ENCODE results near the gene OR2T11. TPM values are rescaled to one million over a fixed set of nuclear protein-coding genes. Genes with fewer than 3 reads are reported as not detected.
A peak's percentile ranks its signal among the peaks of the same experiment; 100 is the strongest.
"Not testable (repeated sequence)": the region's sequence is repeated elsewhere in the genome, so short reads cannot be mapped to it uniquely, and the experiment has no call there.

OR2T11 gene, protein sequence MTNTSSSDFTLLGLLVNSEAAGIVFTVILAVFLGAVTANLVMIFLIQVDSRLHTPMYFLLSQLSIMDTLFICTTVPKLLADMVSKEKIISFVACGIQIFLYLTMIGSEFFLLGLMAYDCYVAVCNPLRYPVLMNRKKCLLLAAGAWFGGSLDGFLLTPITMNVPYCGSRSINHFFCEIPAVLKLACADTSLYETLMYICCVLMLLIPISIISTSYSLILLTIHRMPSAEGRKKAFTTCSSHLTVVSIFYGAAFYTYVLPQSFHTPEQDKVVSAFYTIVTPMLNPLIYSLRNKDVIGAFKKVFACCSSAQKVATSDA
- total RNA-seq = not detected

DNA sequence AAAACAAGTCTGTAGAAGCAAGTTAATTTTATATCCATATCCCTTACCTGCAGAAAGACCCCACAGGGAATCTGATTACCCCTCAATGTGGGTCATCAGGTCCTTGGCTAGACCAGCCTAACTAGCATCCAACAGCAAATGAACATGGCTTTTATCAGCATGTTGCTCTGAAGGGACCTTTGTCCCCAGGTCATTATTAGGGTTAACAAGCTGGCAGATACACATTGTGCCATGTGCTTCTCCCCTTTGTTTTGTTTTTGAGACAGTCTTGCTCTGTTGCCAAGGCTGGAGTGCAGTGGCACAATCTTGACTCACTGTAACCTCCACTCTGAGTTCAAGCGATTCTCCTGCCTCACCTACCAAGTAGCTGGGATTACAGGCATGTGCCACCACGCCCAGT lies at the start of gene OR2T11:
OR2T11 (minus strand) TSS at position 101 of the 400 bp plus-strand sequence. CDS start 7,963 bp downstream, outside the sequence.
- H3K36me3 Mint-ChIP-seq; H3K27ac Mint-ChIP-seq; DNase-seq (ENCODE audit: low spot score); H3K9me3 Mint-ChIP-seq; H3K4me1 Mint-ChIP-seq (ENCODE audit: low read depth in 2 of 2); H3K4me3 Mint-ChIP-seq; H3K27me3 Mint-ChIP-seq; ATAC-seq: not testable (repeated sequence)

DNA sequence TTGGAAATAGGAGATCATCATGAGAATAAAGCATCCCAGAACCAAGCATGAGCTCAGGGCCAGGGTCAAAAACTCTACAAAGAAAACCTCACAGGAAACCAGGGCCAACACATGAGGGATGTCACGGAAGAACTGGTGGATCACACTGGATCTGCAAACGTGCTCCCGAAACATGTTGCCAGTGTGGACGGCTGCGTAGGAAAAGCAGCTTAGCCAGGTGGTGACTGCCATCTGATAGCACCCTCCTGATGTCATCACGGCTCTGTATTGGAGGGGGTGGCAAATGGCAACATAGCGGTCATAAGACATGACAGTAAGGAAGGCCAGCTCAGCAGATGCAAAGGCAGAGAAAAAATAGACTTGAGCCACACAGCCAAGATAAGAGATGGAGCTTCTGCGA lies 46.8 kb upstream of the OR2T11 start:
- H3K4me3 Mint-ChIP-seq = no peak overlapping the region
- peaks cover 14 to 31% of the 10 kb centered on the region in 2 donors for H3K27me3 Mint-ChIP-seq
- H3K27ac Mint-ChIP-seq = no peak overlapping the region
- peaks cover under 1 to 2% of the 10 kb centered on the region in 2 donors for H3K4me1 Mint-ChIP-seq (ENCODE audit: low read depth in 2 of 2)
- ATAC-seq (peak in 1 of 2 donors; percentile 43), DNase-seq (ENCODE audit: low spot score) (no peak)
- H3K9me3 Mint-ChIP-seq = no peaks in the 10 kb centered on the region
- H3K36me3 Mint-ChIP-seq = no peaks in the 10 kb centered on the region

DNA sequence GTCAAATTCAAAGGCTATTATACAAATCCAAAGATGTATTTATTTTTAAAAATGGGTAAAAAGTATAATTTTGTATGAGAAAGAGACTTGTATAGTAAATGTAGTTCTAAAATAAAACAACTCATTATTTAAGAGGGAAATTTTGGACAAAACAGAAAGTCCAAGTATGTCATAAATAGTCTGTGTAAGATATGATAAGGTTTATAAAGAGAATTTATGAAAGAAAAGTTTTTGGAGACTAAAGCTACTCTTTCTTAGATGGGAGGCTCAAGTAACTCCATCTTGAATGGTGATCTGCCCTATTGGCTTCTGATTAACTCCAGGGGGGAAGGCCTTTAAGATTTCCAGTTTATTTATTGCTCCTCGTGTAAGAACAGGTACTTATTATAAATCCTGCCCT lies 35.1 kb upstream of the OR2T11 start:
- ATAC-seq (no peak), DNase-seq (ENCODE audit: low spot score) (no peak)
- Mint-ChIP-seq H3K27ac (no peak overlapping the region), H3K36me3 (peaks cover 4% of the 10 kb centered on the region), H3K9me3 (no peaks in the 10 kb centered on the region), H3K4me1 (ENCODE audit: low read depth in 2 of 2) (no peaks in the 10 kb centered on the region), H3K27me3 (no peaks in the 10 kb centered on the region), H3K4me3 (no peak overlapping the region)

DNA sequence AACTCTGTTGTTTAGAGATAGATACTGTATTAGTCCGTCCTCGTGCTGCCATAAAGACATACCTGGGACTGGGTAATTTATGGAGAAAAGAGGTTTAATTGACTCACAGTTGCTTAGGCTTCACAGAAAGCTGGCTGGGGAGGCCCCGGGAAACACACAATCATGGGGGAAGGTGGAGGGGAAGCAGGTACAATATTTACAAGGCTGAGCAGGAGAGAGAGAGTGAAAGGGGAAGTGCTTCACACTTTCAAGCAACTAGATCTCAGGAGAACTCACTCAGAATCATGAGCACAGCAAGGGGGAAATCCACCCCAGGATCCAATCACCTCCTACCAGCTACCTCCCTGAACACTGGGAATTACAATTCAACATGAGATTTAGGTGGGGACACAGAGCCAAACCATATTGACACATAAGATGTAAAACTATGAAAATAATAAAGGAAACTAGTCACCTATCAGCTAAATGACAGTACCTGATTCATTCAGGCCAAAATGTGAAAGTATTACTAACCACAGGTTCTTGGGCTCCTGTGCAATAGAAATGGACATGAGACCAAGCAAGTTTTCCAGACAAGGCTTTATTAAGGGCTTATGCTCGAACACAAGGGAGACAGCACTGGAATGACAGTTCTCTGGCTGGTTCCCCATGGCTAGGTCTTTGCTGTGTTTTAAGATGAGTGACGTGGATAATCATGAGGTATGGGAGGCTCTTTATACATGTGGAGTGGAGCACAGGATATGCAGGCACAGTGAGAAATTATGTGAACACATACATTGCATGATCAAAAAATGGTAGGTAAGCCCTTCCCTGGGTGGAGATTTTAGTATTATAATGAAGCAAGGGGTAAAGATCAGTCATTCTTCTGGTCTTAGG lies 28.8 kb upstream of the OR2T11 start:
- H3K4me1 Mint-ChIP-seq (ENCODE audit: low read depth in 2 of 2); DNase-seq (ENCODE audit: low spot score); H3K27ac Mint-ChIP-seq; H3K4me3 Mint-ChIP-seq; ATAC-seq; H3K9me3 Mint-ChIP-seq; H3K36me3 Mint-ChIP-seq: not testable (repeated sequence)
- peaks cover 14 to 27% of the 10 kb centered on the region in 2 donors for H3K27me3 Mint-ChIP-seq

DNA sequence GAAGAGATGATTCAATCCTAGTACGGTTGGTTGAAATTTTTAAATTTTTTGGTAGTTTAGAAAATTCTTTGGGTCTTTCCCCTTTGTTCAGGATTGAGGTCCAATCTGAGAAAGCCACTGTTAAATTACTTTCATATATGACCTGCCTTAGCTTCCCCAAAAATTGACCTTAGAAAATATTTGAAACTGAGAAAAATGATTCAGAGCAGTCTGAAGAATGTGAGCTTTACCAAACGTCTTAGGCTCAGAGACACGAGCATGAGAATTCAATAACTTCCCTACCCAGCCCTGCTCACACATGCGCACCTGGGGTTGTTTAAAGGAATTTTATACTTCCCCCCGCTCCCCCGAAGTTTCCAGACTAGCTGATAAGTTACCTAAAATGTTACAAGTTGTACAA lies 21.9 kb upstream of the OR2T11 start:
- not testable (repeated sequence) for ATAC-seq, H3K9me3 Mint-ChIP-seq

DNA sequence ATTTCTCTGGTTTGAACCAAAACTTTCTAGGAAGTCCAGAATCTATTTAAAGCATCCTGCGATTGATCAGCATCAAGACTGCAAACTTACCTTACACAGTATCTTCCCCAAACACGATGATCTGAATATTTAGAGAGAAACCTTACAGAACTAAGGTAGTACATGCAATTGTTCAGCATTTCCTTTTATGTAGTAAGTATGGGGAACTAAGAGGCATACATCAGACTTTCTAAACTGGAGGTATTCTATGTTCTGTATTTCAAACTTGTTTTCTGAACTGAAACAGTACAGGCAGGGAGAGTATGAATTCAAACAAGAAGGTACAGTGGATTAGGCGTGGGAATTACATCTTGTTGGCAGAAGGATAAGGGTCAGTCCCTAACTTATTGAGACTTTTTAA lies 20.5 kb upstream of the OR2T11 start, which contains the start of gene OR2T27:
OR2T27 (minus strand) TSS at position 175 of the 400 bp plus-strand sequence. CDS start 4,644 bp downstream, outside the sequence.
- H3K27me3 Mint-ChIP-seq = peaks cover 2 to 12% of the 10 kb centered on the region in 2 donors
- not testable (repeated sequence) for H3K27ac Mint-ChIP-seq; H3K4me3 Mint-ChIP-seq; H3K4me1 Mint-ChIP-seq (ENCODE audit: low read depth in 2 of 2); ATAC-seq; DNase-seq (ENCODE audit: low spot score); H3K36me3 Mint-ChIP-seq; H3K9me3 Mint-ChIP-seq

More for the DNA sequence above, 21.9 kb upstream of the OR2T11 start:
- H3K27me3 Mint-ChIP-seq = peaks cover 8 to 16% of the 10 kb centered on the region in 2 donors
- H3K27ac Mint-ChIP-seq; DNase-seq (ENCODE audit: low spot score); H3K4me3 Mint-ChIP-seq; H3K36me3 Mint-ChIP-seq; H3K4me1 Mint-ChIP-seq (ENCODE audit: low read depth in 2 of 2): not testable (repeated sequence)

DNA sequence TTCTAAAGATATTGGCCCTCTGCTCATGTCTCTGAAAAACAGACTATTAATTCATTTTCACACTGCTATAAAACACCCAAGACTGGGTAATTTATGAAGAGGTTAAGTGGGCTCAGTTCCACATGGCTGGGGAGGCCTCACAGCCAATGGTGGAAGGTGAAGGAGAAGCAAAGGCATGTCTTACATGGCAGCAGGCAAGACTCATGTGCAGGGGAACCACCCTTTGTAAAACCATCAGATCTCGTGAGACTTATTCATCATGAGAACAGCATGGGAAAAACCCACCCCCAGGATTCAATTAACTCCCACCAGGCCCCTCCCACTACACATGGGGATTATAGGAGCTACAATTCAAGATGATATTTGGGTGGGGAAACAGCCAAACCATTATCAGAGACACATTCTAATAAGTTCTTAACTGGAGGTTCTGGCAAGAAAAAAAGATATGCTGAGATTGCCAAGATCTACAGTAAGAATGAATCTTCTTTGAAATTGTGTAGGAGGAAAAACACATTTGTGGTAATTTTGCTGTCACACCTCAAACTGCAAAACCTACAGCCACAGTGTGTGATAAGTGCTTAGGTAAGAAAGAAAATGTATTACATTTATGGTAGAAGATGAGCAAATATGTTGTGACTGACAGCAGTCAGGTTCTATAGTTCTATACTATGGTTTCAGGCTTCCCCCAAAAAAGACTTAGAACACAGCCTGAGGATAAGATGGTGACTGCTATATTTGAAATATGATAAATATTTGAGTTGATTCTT lies 14.1 kb upstream of the OR2T11 start:
- not testable (repeated sequence) for ATAC-seq; H3K36me3 Mint-ChIP-seq; H3K27ac Mint-ChIP-seq; H3K27me3 Mint-ChIP-seq; DNase-seq (ENCODE audit: low spot score); H3K9me3 Mint-ChIP-seq; H3K4me1 Mint-ChIP-seq (ENCODE audit: low read depth in 2 of 2); H3K4me3 Mint-ChIP-seq

DNA sequence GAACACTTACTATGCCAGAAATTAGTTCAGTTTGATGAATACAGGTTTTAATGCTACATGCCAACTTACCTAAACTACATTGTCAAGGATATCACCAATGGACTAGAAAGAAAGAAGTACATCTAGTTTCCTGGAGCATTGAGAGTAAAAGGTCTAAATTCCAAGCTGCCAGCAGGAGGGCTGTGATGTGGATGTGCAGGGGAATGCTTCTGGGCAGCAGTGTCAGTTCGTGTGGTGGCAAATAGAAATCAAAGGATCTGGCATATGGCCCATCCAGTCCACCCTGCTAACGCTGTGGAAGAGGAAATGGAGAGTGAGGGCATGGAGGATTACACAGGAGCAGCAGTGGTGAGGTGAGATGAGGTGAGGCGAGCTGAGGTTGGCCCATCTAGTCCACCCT lies 10.3 kb upstream of the OR2T11 start, which contains the start of gene OR2T35:
OR2T35 (minus strand) TSS at position 101 of the 400 bp plus-strand sequence. CDS start 6,020 bp downstream, outside the sequence.
- not testable (repeated sequence) for DNase-seq (ENCODE audit: low spot score); H3K27me3 Mint-ChIP-seq; H3K4me1 Mint-ChIP-seq (ENCODE audit: low read depth in 2 of 2); H3K9me3 Mint-ChIP-seq; H3K36me3 Mint-ChIP-seq; ATAC-seq; H3K27ac Mint-ChIP-seq; H3K4me3 Mint-ChIP-seq

DNA sequence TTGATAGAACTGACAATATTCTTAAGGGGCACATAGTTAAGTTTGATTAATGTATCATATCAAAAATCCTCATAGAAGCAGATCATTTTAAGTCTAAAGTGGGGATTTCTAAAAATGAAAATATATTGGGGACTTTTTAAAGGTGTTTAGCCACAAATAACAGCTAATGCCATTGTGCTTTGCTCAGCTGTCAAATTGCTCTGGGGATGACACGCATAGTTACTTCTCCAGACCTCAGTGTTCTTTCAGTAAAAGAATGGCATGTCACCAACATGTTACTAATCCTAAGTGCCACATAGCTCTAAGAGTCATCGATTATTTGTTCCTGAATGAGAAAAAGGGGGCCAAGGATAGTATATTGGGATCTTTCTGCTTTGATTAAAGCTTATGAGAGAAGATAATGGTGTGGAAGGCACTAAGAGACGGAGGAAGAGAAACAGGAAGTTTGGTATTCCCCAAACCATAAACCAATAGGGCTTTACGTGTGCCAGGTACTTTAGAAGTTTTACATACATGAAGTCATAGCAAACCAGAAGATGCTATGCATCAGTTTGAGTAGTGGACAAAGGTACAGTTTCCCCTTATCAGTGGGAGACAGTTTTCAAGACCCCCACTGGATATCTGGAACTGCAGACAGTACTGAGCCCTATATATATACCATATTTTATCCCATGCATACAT lies 8.2 kb upstream of the OR2T11 start:
- not testable (repeated sequence) for ATAC-seq; H3K4me1 Mint-ChIP-seq (ENCODE audit: low read depth in 2 of 2); H3K36me3 Mint-ChIP-seq; H3K27ac Mint-ChIP-seq; H3K4me3 Mint-ChIP-seq; DNase-seq (ENCODE audit: low spot score); H3K27me3 Mint-ChIP-seq; H3K9me3 Mint-ChIP-seq

DNA sequence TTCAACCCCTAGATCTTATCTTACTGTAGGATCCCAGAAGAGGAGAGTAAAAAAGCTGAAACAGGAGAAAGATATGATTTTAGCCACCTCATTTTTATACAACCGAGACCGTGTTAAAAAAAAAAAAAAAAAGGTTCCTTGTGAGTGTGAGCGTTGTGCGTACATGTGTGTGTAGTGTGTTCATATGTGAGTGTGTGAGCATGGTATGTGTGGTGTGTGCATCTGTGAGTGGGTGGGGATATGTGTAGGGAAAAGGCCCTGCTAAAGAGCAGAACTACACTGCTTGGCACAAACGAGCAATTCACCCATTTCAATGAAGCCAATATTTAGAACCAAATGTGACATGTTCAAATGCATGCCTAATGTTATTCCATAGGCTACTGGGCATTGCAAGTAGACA lies 6.7 kb upstream of the OR2T11 start:
- not testable (repeated sequence) for H3K27me3 Mint-ChIP-seq; ATAC-seq; H3K9me3 Mint-ChIP-seq; H3K4me1 Mint-ChIP-seq (ENCODE audit: low read depth in 2 of 2); H3K27ac Mint-ChIP-seq; H3K4me3 Mint-ChIP-seq; H3K36me3 Mint-ChIP-seq; DNase-seq (ENCODE audit: low spot score)

DNA sequence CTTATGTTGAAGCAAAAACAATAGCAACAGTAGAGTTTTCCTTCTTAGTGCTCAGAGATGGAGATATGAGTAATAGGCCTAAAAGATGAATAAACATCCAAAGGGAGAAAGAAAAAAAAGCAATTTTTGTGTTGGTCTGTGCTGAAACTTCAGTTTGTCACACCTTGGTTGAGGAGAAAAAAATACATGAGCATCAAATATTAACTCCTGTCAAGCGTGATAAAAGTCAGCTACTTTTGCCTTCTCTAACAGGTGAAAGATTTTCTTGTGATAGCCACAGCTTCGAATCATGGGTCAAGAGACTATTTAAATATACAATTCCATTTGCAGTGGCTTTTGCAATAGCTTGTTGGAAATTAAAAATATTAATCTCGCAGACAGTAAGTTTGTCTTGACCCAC lies 6.0 kb upstream of the OR2T11 start:
- H3K27me3 Mint-ChIP-seq; H3K4me3 Mint-ChIP-seq; H3K36me3 Mint-ChIP-seq; H3K27ac Mint-ChIP-seq; DNase-seq (ENCODE audit: low spot score); H3K9me3 Mint-ChIP-seq; H3K4me1 Mint-ChIP-seq (ENCODE audit: low read depth in 2 of 2); ATAC-seq: not testable (repeated sequence)

DNA sequence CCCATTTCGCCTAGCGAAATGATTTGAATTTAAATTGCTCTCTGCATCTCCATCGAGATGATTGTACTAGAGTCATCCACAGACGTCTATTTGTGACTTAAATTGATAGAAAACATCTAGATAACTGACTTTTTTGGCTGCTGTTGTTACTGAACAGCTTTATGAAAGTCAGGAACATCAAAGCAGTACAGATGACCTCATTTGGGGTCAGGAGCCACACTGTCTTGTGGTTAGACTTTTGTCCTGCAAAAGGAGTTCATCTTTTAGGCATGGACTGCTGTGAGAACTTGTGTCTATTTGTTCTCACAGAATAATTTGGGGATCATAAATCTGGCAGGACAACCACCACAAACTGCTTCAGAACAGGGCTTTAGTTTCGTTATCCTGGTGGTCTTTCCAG lies 4.8 kb upstream of the OR2T11 start:
- H3K4me1 Mint-ChIP-seq (ENCODE audit: low read depth in 2 of 2); H3K27me3 Mint-ChIP-seq; H3K27ac Mint-ChIP-seq; DNase-seq (ENCODE audit: low spot score); H3K4me3 Mint-ChIP-seq; H3K9me3 Mint-ChIP-seq; ATAC-seq; H3K36me3 Mint-ChIP-seq: not testable (repeated sequence)

DNA sequence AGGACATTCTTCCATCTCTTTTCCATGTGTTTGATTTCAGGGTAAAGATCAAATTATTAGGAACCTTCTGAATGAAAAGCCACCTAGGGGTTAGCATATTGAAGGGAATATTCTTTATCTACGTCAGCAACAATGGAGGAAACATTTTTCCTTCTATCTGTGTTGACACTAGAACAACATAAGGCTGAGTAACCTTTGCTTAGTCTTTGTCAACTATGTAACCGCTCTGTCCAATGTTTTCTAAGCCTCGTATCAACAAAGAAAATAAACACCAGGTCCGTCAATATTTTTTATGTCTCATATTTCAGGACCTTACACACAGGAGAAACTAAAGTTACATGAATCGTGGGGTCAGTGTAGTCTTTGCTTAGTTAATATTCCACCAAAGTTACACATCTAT lies 1.7 kb upstream of the OR2T11 start:
- not testable (repeated sequence) for H3K4me3 Mint-ChIP-seq; H3K4me1 Mint-ChIP-seq (ENCODE audit: low read depth in 2 of 2); H3K27ac Mint-ChIP-seq; DNase-seq (ENCODE audit: low spot score); ATAC-seq; H3K27me3 Mint-ChIP-seq; H3K9me3 Mint-ChIP-seq; H3K36me3 Mint-ChIP-seq
